ENCODE data around the gene RHBG. TPM values are rescaled to one million over a fixed set of nuclear protein-coding genes. Genes with fewer than 3 reads are reported as not detected.
"Not testable (repeated sequence)": the region's sequence is repeated elsewhere in the genome, so short reads cannot be mapped to it uniquely, and the experiment has no call there.

Gene RHBG
- total and polyA plus RNA-seq, 3 experiments from 2014 or later, result not detected

DNA sequence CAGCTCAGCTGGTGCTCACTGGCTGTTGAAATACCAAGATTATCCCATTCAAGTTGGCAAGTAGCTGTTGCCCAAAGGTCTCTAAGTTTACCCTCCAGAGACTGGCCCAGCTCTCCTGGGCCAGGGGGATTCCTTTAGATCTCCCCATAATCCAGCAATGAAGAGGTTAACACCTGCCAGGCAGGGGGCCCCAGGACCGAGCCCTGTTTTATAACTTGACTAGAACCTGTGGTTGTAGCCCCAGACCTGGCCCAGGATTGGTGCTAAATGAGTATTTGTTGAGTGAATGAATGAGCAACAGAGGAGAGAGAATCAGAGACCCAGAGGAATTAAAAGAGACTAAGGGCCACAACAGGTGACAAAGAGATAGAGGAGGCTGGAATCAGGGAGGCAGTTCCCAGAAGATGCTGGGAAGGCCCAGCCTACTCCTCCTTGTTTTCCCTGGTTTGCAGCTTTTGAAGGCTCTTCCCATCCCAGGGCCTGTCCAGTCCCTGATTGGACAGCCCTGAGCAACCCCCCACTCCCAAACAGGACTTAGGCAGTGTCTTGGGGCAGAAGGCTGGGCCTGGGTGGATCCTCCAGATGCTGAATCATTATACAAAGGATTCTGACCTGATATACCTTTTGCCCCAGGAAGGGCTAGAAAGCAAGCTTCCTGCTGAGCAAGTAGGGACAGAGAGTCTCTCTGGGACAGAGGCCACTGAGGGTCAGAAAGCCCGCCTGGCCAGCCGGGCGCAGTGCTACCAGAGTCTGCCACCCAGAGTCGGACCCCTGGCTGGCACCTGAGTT, 2.4 kb upstream of the RHBG start:
- ChIA-PET POLR2A (no interaction called here), CTCF (interaction anchor here (0.9 to 1.9 kb wide), 2 partner anchors 19 to 289 kb away, joined by 3 to 7 read pairs; no protein-coding TSS in a partner anchor)
- no peaks in the 10 kb centered on the region for H3K9me3 ChIP-seq (ENCODE audit: low read length)
- no peaks in the 10 kb centered on the region for H3K36me3 Mint-ChIP-seq
- H3K4me1 Mint-ChIP-seq, result peaks cover 3 to 6% (median 5%) of the 10 kb centered on the region in 3 donors
- H3K27me3 ChIP-seq (ENCODE audit: insufficient read depth, low read length, poor library complexity, severe bottlenecking), result peaks cover 8% of the 10 kb centered on the region
- peaks cover 31 to 54% of the 10 kb centered on the region in 2 donors for H3K27me3 Mint-ChIP-seq
- no peak overlapping the region for H3K4me3 ChIP-seq (ENCODE audit: low read length)
- H3K36me3 ChIP-seq (ENCODE audit: insufficient read depth, low read length), result no peaks in the 10 kb centered on the region
- H3K27ac ChIP-seq (ENCODE audit: low read depth, low read length), result no peak overlapping the region
- H3K27ac Mint-ChIP-seq, result no peak overlapping the region
- no peak overlapping the region for H3K4me3 Mint-ChIP-seq
- DNase-seq, result no peak
- H3K9me3 Mint-ChIP-seq, result no peaks in the 10 kb centered on the region
- H3K4me1 ChIP-seq (ENCODE audit: insufficient read depth, low read length), result no peaks in the 10 kb centered on the region

- H3K27me3 ChIP-seq (ENCODE audit: insufficient read depth, low read length, poor library complexity, severe bottlenecking), result peaks cover 8% of the 10 kb centered on the region
- no peaks in the 10 kb centered on the region for H3K9me3 ChIP-seq (ENCODE audit: low read length)
- H3K9me3 Mint-ChIP-seq, result no peaks in the 10 kb centered on the region
- H3K4me1 ChIP-seq (ENCODE audit: insufficient read depth, low read length), result no peaks in the 10 kb centered on the region
- DNase-seq, result no peak
- peaks cover 39 to 61% of the 10 kb centered on the region in 2 donors for H3K27me3 Mint-ChIP-seq
- peak overlapping the region in 1 of 8 donors; percentile 78 for H3K27ac Mint-ChIP-seq
- CTCF ChIA-PET, result no interaction called here
- no peak overlapping the region for H3K27ac ChIP-seq (ENCODE audit: low read depth, low read length)
- no peaks in the 10 kb centered on the region for H3K36me3 ChIP-seq (ENCODE audit: insufficient read depth, low read length)
- no peaks in the 10 kb centered on the region for H3K36me3 Mint-ChIP-seq
- peaks cover 3 to 6% (median 5%) of the 10 kb centered on the region in 3 donors for H3K4me1 Mint-ChIP-seq
- no peak overlapping the region for H3K4me3 ChIP-seq (ENCODE audit: low read length)
- POLR2A ChIA-PET, result no interaction called here
- H3K4me3 Mint-ChIP-seq, result peak overlapping the region in 1 of 7 donors; percentile 51
Observed at GRCh38 chr1:156367383-156368156, 1.4 kb upstream of the RHBG start.

GRCh38 chr1:156368157-156368658, 803 bp upstream of the RHBG start:
- Mint-ChIP-seq H3K27ac (peak overlapping the region in 1 of 8 donors; percentile 78), H3K9me3 (no peaks in the 10 kb centered on the region), H3K4me3 (no peak overlapping the region), H3K36me3 (no peaks in the 10 kb centered on the region), H3K4me1 (peaks cover 3 to 6% (median 5%) of the 10 kb centered on the region in 3 donors), H3K27me3 (peaks cover 42 to 66% of the 10 kb centered on the region in 2 donors)
- no peaks in the 10 kb centered on the region for H3K36me3 ChIP-seq (ENCODE audit: insufficient read depth, low read length)
- no peaks in the 10 kb centered on the region for H3K9me3 ChIP-seq (ENCODE audit: low read length)
- ChIA-PET POLR2A (no interaction called here), CTCF (interaction anchor here (1.4 to 1.6 kb wide), 2 partner anchors 17 to 78 kb away, joined by 3 to 6 read pairs; no protein-coding TSS in a partner anchor)
- H3K4me3 ChIP-seq (ENCODE audit: low read length), result no peak overlapping the region
- peaks cover 8% of the 10 kb centered on the region for H3K27me3 ChIP-seq (ENCODE audit: insufficient read depth, low read length, poor library complexity, severe bottlenecking)
- no peak for DNase-seq
- no peak overlapping the region for H3K27ac ChIP-seq (ENCODE audit: low read depth, low read length)
- H3K4me1 ChIP-seq (ENCODE audit: insufficient read depth, low read length), result no peaks in the 10 kb centered on the region

- peak overlapping the region in 1 of 7 donors; percentile 76 for H3K4me3 Mint-ChIP-seq
- H3K27me3 Mint-ChIP-seq, result peaks cover 37 to 62% of the 10 kb centered on the region in 2 donors
- H3K4me3 ChIP-seq (ENCODE audit: low read length); H3K9me3 Mint-ChIP-seq; H3K27ac ChIP-seq (ENCODE audit: low read depth, low read length); H3K27me3 ChIP-seq (ENCODE audit: insufficient read depth, low read length, poor library complexity, severe bottlenecking); H3K4me1 ChIP-seq (ENCODE audit: insufficient read depth, low read length); POLR2A ChIA-PET; H3K9me3 ChIP-seq (ENCODE audit: low read length); H3K36me3 ChIP-seq (ENCODE audit: insufficient read depth, low read length); H3K36me3 Mint-ChIP-seq; H3K4me1 Mint-ChIP-seq; DNase-seq: not testable (repeated sequence)
- H3K27ac Mint-ChIP-seq, result peak overlapping the region in 1 of 8 donors; percentile 59
- CTCF ChIA-PET, result interaction anchor here (1.4 to 1.7 kb wide), 3 partner anchors 15 to 76 kb away, joined by 3 to 6 read pairs (median 6); no protein-coding TSS in a partner anchor
Observed at GRCh38 chr1:156369685-156370286, 775 bp downstream of the RHBG start.

DNA sequence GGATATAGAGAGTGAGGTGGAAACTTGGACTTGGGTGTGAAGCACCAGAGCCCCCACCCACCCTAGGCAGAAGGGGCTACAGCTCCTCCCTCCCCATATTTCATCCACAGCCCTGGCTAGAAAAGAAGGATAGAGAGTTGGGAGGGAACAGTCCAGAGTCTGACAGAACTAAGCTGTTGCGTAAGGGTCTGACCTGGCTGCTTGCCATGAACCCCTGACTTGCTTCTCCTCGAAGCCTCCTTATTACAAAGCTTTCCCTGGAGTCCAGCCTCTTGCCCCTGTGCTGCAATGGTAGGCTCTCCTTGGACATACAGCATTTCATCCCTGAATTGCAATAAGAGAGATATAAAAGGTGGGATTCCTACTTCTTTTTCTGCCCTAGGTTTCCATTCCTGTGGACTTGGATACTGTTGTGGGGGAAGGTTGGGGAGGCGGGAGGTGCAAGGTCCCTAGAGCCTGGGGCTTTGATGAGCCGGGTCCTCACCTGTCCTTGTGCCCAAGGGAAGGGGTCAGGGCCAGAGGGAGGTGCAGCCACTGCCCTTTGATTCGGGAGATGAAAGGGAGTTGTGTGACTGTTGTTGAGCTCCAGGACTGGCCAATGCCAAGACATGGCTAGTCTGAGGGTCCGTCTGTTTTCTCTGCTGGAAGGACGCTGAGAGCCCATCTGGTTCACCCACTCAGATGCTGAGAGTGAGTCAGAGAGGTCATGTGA, 2.7 kb downstream of the RHBG start:
- Histone ChIP-seq H3K27ac (ENCODE audit: low read depth, low read length) (no peak overlapping the region), H3K9me3 (ENCODE audit: low read length) (no peaks in the 10 kb centered on the region), H3K36me3 (ENCODE audit: insufficient read depth, low read length) (no peaks in the 10 kb centered on the region), H3K4me1 (ENCODE audit: insufficient read depth, low read length) (no peaks in the 10 kb centered on the region), H3K27me3 (ENCODE audit: insufficient read depth, low read length, poor library complexity, severe bottlenecking) (peaks cover 8% of the 10 kb centered on the region), H3K4me3 (ENCODE audit: low read length) (no peak overlapping the region)
- Mint-ChIP-seq H3K27ac (no peak overlapping the region), H3K4me1 (peaks cover 3 to 6% (median 5%) of the 10 kb centered on the region in 3 donors), H3K27me3 (peaks cover 31 to 61% of the 10 kb centered on the region in 2 donors), H3K4me3 (no peak overlapping the region), H3K9me3 (no peaks in the 10 kb centered on the region), H3K36me3 (no peaks in the 10 kb centered on the region)
- no peak for DNase-seq
- CTCF ChIA-PET, result interaction anchor here (1.2 to 2.1 kb wide), 3 partner anchors 14 to 253 kb away, joined by 4 to 8 read pairs (median 6); no protein-coding TSS in a partner anchor
- POLR2A ChIA-PET, result no interaction called here

- no peak for DNase-seq
- Mint-ChIP-seq H3K9me3 (no peaks in the 10 kb centered on the region), H3K27me3 (peaks cover 31 to 63% of the 10 kb centered on the region in 2 donors), H3K4me1 (peaks cover 3 to 6% (median 5%) of the 10 kb centered on the region in 3 donors), H3K36me3 (no peaks in the 10 kb centered on the region), H3K27ac (no peak overlapping the region), H3K4me3 (no peak overlapping the region)
- Histone ChIP-seq H3K4me3 (ENCODE audit: low read length) (no peak overlapping the region), H3K9me3 (ENCODE audit: low read length) (no peaks in the 10 kb centered on the region), H3K36me3 (ENCODE audit: insufficient read depth, low read length) (no peaks in the 10 kb centered on the region), H3K27me3 (ENCODE audit: insufficient read depth, low read length, poor library complexity, severe bottlenecking) (peaks cover 8% of the 10 kb centered on the region), H3K4me1 (ENCODE audit: insufficient read depth, low read length) (no peaks in the 10 kb centered on the region), H3K27ac (ENCODE audit: low read depth, low read length) (no peak overlapping the region)
- CTCF ChIA-PET, result interaction anchor here (1.2 to 2.1 kb wide), 2 partner anchors 74 to 252 kb away, joined by 4 to 8 read pairs; no protein-coding TSS in a partner anchor
- POLR2A ChIA-PET, result no interaction called here
Observed at GRCh38 chr1:156372265-156372586, 3.2 kb downstream of the RHBG start.

- DNase-seq, result no peak
Observed at GRCh38 chr1:156372876-156373275, 3.9 kb downstream of the RHBG start.

More at GRCh38 chr1:156372876-156373275, 3.9 kb downstream of the RHBG start:
- Histone ChIP-seq H3K4me3 (ENCODE audit: low read length) (no peak overlapping the region), H3K9me3 (ENCODE audit: low read length) (no peaks in the 10 kb centered on the region), H3K4me1 (ENCODE audit: insufficient read depth, low read length) (no peaks in the 10 kb centered on the region), H3K27ac (ENCODE audit: low read depth, low read length) (no peak overlapping the region), H3K36me3 (ENCODE audit: insufficient read depth, low read length) (no peaks in the 10 kb centered on the region), H3K27me3 (ENCODE audit: insufficient read depth, low read length, poor library complexity, severe bottlenecking) (peaks cover 8% of the 10 kb centered on the region)
- ChIA-PET POLR2A (no interaction called here), CTCF (no interaction called here)
- Mint-ChIP-seq H3K27me3 (peaks cover 28 to 61% of the 10 kb centered on the region in 2 donors), H3K9me3 (no peaks in the 10 kb centered on the region), H3K4me3 (no peak overlapping the region), H3K4me1 (peaks cover 3 to 6% (median 5%) of the 10 kb centered on the region in 3 donors), H3K27ac (no peak overlapping the region), H3K36me3 (no peaks in the 10 kb centered on the region)

Measured in CD8-positive, alpha-beta memory T cell (primary cell).